K562 treated with DMSO at 1 percent for 4 hours (cell line): ENCODE measurements around the gene STUM. TPM values are rescaled to one million over a fixed set of nuclear protein-coding genes. Genes with fewer than 3 reads are reported as not detected.

Experiments used
- total RNA-seq: library from RNA; unstranded; fragments of 300-600 nt; gene quantifications from 2 replicates; pipeline ENCODE4 v1.2.3, GENCODE V29; 2022; ENCODE audit not compliant: insufficient read depth

STUM gene, protein sequence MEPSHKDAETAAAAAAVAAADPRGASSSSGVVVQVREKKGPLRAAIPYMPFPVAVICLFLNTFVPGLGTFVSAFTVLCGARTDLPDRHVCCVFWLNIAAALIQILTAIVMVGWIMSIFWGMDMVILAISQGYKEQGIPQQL
- not detected in 2 replicates for total RNA-seq

DNA sequence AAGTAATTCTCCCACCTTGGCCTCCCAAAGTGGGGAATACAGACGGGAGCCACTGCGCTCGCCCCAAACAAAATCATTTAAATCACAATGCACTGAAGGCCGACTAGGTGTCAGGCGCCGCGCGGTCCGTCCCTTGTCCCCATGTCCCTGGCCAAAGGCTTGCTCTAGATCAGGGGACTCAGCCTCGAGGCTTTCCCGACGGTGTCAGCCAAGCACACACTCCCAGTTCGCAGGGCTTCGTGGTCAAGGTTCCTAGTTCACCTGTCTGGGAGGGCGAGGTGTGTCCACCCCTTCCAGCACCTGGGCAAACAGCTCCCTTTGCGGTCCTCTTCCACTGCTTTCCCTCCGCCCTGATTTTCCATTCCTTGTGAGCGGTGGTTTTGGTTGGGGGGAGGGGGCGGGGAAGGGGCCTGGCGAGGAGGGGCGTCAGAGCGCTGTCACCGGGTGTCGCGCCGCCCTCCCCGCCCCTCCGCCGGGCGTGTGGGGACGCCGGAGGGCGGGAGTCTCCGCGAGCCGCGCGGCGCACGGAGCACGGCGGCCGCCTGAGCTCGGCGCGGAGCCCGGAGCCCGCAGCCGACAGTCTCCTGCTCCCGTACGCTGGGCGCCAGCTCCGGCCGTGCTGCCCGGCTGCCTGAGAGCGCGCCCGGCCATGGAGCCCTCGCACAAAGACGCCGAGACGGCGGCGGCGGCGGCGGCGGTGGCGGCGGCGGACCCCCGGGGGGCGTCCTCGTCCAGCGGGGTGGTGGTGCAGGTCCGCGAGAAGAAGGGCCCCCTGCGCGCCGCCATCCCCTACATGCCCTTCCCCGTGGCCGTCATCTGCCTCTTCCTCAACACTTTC is at the start of gene STUM:
STUM (plus strand) TSS at position 509 of the 838 bp plus-strand sequence; CDS start at position 650, 141 bp downstream.

Other genes starting within 250 kb of the STUM start
- gene LIN9, start 239.6 kb upstream of the STUM start, total RNA-seq = 11.8 and 13.5 TPM in 2 replicates
- 158 and 162 TPM in 2 replicates for gene PARP1, start 140.7 kb upstream of the STUM start, total RNA-seq
- gene ITPKB, start 190.5 kb downstream of the STUM start, total RNA-seq = not detected in 2 replicates